Bone marrow (tissue), 2 donors: Measurements from ENCODE around the gene C1orf174.

Experiments
- DNase-seq, 2 donors: peaks; one replicate each; lab custom pipeline; 2025; lab: John Stamatoyannopoulos, UW

Gene C1orf174

GRCh38 chr1:3868464-3869006 is 31.5 kb downstream of the C1orf174 start:
- DNase-seq = no peak

- no peak for DNase-seq
These were observed 34.4 kb downstream of the C1orf174 start for GRCh38 chr1:3865606-3866160.

- DNase-seq = no peak
These were observed 35.2 kb downstream of the C1orf174 start for GRCh38 chr1:3864884-3865283.

- DNase-seq = no peak
These were observed 36.7 kb downstream of the C1orf174 start for GRCh38 chr1:3863231-3863935.

- DNase-seq = no peak
These were observed 41.7 kb downstream of the C1orf174 start for GRCh38 chr1:3858231-3858981.

GRCh38 chr1:3857791-3858129 is 42.3 kb downstream of the C1orf174 start:
- DNase-seq = no peak

- peak; percentile 73 to 83 for DNase-seq
These were observed 42.9 kb downstream of the C1orf174 start, which contains the start of the genes CEP104 and DFFB for GRCh38 chr1:3856923-3857790. CEP104 (minus strand) TSS chr1:3857211; CDS start chr1:3852407, 4,804 bp downstream. DFFB (plus strand) TSS chr1:3857476; CDS start chr1:3857604, 128 bp downstream.

GRCh38 chr1:3852711-3853485 is 47.2 kb downstream of the C1orf174 start:
- no peak for DNase-seq

GRCh38 chr1:3852091-3852490 is 48.0 kb downstream of the C1orf174 start:
- DNase-seq = no peak

GRCh38 chr1:3851292-3851691 is 48.8 kb downstream of the C1orf174 start:
- DNase-seq = no peak

GRCh38 chr1:3850857-3851256 is 49.2 kb downstream of the C1orf174 start:
- DNase-seq = no peak

- DNase-seq = no peak
These were observed 53.0 kb downstream of the C1orf174 start for GRCh38 chr1:3847081-3847480.

GRCh38 chr1:3846541-3846940 is 53.5 kb downstream of the C1orf174 start:
- DNase-seq = no peak

- no peak for DNase-seq
These were observed 57.2 kb downstream of the C1orf174 start for GRCh38 chr1:3842912-3843311.

- DNase-seq = no peak
These were observed 58.6 kb downstream of the C1orf174 start for GRCh38 chr1:3841491-3841890.
